Measurements from ENCODE around the gene UBN1.

The UBN1 gene

GRCh38 chr16:4825196-4825595 is 22.1 kb upstream of the UBN1 start:
- DNase-seq, result no peak

DNA sequence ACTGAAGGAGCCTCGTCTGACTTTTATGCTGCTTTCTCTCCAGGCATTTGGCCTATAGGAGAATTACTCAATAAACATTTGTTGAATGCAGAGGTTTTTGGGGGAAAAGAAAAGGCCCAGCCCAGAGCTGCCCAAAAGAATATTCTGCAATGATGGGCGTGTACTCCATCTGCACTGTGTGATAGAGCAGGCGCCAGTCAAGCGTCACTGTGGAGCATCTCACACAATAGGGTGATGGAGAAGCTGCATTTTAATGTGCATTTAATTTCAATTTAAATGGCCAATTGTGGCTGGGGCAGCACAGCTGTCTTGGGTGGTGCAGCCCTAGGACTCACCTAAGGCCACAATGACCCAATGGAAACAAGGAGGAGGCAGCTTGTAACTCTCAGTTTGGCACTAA is 20.8 kb upstream of the UBN1 start:
- no peak for DNase-seq

GRCh38 chr16:4826980-4827379 is 20.3 kb upstream of the UBN1 start:
- no peak for DNase-seq

- no peak for DNase-seq
Measured at GRCh38 chr16:4828567-4829321, 18.5 kb upstream of the UBN1 start.

- no peak for DNase-seq
Measured at GRCh38 chr16:4830408-4830807, 16.9 kb upstream of the UBN1 start.

DNA sequence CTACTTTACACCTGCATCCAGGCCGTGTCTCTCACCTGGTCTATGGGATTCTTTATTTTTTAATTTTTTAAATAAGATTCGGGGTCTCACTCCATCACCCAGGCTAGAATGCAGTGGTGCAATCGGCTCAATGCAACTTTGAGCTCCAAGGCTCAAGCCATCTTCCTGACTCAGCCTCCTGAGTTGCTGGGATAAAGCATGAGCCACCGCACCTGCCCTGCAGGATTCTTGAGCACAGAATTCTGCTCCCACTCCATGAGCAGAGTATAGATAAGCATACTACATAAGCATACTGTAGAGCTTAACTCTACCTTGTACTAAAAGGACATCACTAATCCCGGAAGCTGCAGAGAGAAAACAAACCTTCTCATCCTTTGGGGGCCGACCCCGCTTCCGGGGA is 15.7 kb upstream of the UBN1 start:
- no peak for DNase-seq

DNA sequence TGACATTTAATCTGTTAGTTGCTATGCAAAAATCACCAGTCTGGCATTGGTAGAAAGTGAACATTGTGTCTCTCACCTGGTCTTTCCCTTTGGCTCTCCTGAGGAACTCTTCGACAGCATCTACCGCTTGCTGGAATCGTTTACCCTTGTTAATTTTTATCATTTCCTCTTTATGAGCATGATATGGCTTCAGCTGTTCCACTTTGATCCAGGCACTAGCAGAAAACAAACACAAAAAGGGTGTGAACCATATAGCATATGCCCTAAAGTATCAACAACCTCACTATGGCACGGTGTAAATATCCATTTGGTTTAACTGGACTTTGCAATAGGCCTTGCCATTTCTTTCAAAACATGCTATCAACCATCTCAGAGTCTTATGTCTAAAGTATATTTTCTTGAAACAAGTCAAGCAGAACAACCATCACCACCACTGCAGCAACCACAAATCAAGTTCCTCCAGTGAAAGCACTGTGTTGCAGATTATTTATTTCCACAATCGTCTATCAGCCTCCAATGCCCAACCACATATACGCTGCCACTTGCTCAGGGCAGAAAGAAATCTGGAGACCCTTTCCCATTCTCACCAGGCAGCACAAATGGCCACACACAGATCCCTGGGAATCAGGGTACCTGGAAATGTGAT is 14.5 kb upstream of the UBN1 start:
- DNase-seq, result no peak

DNA sequence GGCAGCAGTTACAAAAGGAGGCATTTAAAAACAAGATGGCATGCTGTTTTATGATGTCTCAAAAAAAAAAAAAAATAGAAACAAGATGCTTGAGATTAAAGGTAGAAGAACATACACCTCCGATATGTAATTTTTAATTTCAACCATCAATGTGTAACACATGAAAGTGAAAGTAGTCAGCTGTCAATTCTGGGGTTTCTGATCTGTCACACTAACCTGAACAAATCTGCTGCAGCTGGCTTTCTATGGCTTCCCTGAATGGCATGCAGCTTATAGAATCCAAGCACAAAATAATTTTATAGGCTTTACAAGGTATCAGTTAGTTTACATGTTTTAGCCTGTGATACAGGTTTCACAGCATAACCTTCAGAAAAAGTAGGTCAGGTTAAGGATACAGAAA is 13.7 kb upstream of the UBN1 start:
- DNase-seq, result no peak

GRCh38 chr16:4836727-4837126 is 10.6 kb upstream of the UBN1 start:
- no peak for DNase-seq

DNA sequence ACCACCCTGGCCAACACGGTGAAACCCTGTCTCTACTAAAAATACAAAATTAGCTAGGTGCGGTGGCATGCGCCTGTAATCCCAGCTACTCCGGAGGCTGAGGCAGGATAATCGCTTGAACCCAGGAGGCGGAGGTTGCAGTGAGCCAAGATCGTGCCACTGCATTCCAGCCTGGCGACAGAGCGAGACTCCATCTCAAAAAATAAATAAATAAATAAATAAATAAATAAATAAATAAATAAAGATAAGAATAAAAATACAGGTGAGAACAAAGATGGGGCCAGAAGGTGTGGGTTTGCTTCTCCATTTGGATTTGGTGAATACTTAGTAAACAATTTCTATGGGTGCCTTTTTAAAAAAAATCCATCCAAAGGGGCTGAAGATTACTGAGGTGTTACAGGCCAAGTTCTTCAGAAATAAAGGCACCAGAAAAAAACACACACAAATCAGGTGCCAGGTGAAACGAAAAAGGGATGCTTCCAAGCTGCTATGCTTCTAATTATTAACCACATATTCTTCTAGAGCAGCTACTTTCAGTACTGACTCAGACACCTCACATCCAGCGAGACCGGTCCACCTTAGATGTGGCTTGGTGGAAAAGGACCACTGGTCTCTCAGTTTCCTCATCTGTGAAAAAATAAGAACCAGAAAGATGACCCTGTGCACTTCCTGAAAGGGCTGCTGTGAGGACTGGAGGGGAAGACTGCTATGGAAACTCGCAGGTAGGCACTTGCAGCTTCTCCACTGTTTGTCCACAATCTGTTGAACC is 9.4 kb upstream of the UBN1 start:
- DNase-seq, result no peak

GRCh38 chr16:4839942-4840341 is 7.3 kb upstream of the UBN1 start:
- no peak for DNase-seq

- no peak for DNase-seq
Measured at GRCh38 chr16:4840984-4841383, 6.3 kb upstream of the UBN1 start.

DNA sequence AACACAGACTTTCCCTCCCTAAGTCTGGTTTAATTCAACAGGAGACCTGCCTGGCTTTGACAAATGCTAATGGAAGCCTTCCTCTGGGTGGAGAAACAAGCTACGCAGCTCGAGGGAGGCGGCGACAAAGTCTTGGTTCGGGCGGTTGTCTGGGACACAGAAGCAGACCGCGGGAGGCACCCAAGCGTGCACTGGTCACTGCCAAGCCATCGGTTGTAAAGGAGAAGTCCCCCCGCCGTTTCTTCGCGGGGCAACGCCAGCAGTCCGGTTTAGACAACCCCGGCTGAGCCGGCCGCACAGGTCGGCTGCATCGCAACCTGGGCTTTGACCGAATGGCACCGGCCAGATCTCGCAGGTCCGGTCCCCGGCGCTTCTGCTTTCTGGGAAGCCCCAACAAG is 779 bp upstream of the UBN1 start:
- no peak for DNase-seq

DNA sequence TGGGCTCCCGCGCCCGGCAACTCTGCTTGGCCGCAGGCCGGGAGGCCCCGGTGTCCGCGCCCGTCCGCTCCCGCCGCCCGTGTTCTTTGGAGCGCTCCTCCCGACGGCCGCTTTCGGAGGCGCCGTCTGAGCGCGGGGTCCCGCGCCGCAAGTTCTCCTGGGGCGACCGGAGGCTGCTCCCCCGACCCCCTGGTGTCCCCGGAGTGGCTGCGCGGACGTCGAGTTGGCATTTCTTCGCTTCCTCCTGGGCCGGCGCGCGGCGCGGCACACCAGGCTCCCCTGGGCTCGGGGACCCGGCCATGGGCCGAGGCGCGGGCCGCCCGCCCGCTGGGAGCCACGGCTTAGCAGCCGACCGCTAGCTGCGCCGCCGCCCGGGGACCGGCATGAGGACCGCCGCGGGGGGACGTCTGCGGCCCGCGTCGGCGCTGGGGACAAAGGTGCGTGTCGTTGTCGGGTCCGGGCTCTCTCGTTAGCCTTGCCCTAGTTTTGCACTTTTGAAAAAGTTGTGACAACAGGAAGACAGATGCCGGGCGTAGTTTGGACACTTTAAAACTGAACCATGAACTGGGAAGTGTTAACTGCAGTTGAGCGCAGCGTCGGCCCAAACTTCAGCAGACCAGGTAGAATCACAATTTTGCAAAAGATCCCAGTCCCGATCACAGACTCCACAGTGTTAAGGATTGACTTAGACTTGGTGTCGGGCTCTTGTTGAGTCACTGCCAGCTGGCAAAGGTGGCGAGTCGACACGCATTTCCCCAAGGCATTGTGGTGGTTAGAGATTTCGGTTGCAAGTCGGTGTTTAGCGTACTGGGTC is 700 bp downstream of the UBN1 start:
- DNase-seq, result peak in 1 of 4 experiments; percentile 25

- no peak for DNase-seq
Measured at GRCh38 chr16:4850211-4850610, 2.9 kb downstream of the UBN1 start.

DNA sequence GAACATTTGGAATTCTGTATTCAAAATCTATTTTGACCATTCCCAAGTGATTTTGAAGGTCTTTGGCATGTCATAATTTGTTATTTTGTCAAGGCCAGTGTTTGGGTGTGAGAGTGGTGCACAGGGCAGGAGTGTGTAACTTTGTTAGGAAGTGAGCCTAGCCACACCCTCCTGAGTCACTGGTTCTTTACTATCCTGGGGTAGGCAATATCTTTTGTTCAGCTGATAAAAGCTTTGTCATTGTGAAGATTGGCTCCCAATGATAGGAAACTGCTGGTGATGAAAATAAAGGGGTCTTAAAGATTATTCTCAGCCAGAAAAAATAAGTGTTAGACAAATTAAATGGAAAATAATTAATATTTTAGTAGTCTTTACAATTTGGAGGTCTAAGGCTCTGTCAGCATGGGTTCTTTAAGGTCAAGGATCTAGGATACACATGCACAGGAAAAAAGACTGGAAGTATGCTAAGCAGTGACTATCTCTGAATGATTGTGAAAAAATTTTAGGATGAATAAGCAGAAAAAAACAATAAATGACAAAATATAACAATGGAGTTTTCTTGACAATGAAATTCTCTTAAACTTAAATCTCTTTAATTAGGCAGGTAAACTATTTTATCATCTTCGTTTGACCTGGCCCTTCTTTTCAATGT is 5.1 kb downstream of the UBN1 start:
- DNase-seq, result no peak

- DNase-seq, result no peak
Measured at GRCh38 chr16:4855371-4855770, 8.1 kb downstream of the UBN1 start.

- DNase-seq, result no peak
Measured at GRCh38 chr16:4855804-4856203, 8.5 kb downstream of the UBN1 start.

DNA sequence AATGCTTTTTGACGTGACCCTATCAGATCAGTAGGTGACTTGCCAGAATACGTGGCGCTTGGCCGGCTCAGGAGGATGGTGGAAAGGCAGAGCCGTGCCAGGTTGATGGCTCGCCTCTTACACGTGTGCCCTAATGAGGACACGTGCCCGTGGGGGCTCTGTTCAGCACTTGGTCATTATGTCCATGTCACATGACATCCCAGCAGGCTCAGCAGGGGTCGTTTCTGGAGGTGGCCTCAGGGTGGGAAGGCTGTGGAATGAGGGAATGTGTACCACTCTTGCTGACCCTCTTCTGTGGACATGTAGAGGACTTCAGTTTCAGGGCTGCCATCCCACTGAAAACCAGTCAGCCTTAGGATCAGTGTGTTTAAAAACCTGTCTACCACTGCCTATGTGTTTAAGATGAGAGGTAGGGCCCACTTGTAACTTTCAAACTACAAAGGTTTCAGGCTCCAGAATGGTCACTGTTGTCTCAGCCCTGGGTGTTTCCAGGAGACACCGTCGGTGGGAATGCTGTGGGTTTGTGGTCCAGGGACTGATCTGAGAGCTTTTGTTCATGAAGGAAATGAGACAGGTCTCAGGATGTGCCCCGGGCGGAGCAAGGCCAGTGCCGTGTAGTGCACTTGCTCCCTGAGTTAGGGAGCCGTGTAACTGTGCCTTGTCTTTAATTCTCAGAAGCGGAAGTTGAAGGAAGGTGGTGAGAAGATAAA is 12.1 kb downstream of the UBN1 start:
- DNase-seq, result no peak

DNA sequence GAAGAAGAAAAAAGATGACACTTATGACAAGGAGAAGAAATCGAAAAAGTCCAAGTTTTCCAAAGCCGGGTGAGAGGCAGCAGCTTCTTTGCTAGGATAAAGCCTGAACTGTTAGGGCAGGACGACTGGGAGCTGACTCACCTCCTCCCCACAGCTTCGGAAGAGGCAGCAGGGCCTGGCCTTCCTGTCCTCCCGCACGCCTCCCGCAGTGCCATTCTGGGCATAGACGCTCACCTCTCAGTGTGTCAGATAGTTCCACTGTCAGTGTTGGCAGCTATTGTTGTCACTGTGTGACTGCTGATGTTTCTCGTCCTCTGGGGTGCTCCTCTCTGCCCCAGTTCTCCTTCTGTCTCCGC is 12.6 kb downstream of the UBN1 start:
- DNase-seq, result no peak

- DNase-seq, result no peak
Measured at GRCh38 chr16:4860727-4861342, 13.6 kb downstream of the UBN1 start.

- DNase-seq, result no peak
Measured at GRCh38 chr16:4862639-4863038, 15.4 kb downstream of the UBN1 start.
